Effector memory CD4-positive, alpha-beta T cell (primary cell): ENCODE data around the gene SRR.

ENCODE experiments used
- DNase-seq, 3 donors: peaks; one replicate each; pipeline ENCODE4 v3.0.0-alpha.2; 2020
- H3K27ac ChIP-seq: 2 replicates; pipeline ENCODE4 v1.7.0; 2013; ENCODE audit warnings: mild to moderate bottlenecking, low read length, moderate library complexity; ENCODE audit not compliant: insufficient read depth, poor library complexity, severe bottlenecking
- H3K27me3 ChIP-seq: replicated peaks from 2 replicates; pipeline ENCODE4 v1.7.0; 2013; ENCODE audit warnings: mild to moderate bottlenecking, low read length; ENCODE audit not compliant: insufficient read depth, control insufficient read depth, poor library complexity, severe bottlenecking
- H3K36me3 ChIP-seq: 2 replicates; pipeline ENCODE4 v1.7.0; 2013; ENCODE audit warnings: mild to moderate bottlenecking, low read length, moderate library complexity; ENCODE audit not compliant: control insufficient read depth, insufficient read depth
- H3K4me1 ChIP-seq: 2 replicates; pipeline ENCODE4 v1.7.0; 2013; ENCODE audit warnings: low read length, mild to moderate bottlenecking; ENCODE audit not compliant: control insufficient read depth, insufficient read depth, poor library complexity, severe bottlenecking
- H3K4me3 ChIP-seq: 2 replicates; pipeline ENCODE4 v1.7.0; 2013; ENCODE audit warnings: low read length, low read depth, mild to moderate bottlenecking; ENCODE audit not compliant: insufficient read depth, poor library complexity, severe bottlenecking
- H3K9me3 ChIP-seq: 2 replicates; pipeline ENCODE4 v1.7.0; 2013; ENCODE audit warnings: mild to moderate bottlenecking, low read length, moderate library complexity; ENCODE audit not compliant: control insufficient read depth

The SRR gene

GRCh38 chr17:2338315-2338657, 34.5 kb downstream of the SRR start:
- DNase-seq = no peak
- Histone ChIP-seq H3K27ac (peak overlapping the region; percentile 80), H3K36me3 (peaks cover 19% of the 10 kb centered on the region), H3K9me3 (no peaks in the 10 kb centered on the region), H3K4me1 (peaks cover 16% of the 10 kb centered on the region), H3K4me3 (peak overlapping the region; percentile 66), H3K27me3 (no peaks in the 10 kb centered on the region)

DNA sequence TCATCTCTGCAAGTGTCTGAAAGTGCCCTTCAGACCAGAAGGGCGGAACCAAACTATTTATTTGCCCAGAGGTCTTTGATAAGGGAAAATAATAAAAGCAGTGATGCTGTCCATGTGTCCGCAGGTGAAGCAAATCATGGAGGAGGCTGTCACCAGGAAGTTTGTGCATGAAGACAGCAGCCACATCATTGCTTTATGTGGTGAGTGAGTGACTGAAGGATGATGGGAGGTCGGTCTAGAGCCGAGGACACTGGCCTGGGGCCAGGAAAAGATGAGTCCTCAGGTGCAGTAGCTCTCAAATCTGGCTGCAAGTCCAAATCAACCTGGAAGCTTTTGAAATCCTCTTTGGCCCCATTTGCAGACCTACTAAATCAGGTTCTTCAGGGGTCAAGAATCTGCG, 39.7 kb downstream of the SRR start:
- Histone ChIP-seq H3K4me3 (no peak overlapping the region), H3K27me3 (no peaks in the 10 kb centered on the region), H3K36me3 (peaks cover 8% of the 10 kb centered on the region), H3K4me1 (peaks cover 3% of the 10 kb centered on the region), H3K27ac (no peak overlapping the region), H3K9me3 (no peaks in the 10 kb centered on the region)
- no peak for DNase-seq

GRCh38 chr17:2344528-2344927, 40.8 kb downstream of the SRR start:
- no peak overlapping the region for H3K4me3 ChIP-seq
- no peaks in the 10 kb centered on the region for H3K9me3 ChIP-seq
- H3K27me3 ChIP-seq = no peaks in the 10 kb centered on the region
- H3K4me1 ChIP-seq = no peaks in the 10 kb centered on the region
- no peak overlapping the region for H3K27ac ChIP-seq
- H3K36me3 ChIP-seq = peaks cover 8% of the 10 kb centered on the region
- no peak for DNase-seq

DNA sequence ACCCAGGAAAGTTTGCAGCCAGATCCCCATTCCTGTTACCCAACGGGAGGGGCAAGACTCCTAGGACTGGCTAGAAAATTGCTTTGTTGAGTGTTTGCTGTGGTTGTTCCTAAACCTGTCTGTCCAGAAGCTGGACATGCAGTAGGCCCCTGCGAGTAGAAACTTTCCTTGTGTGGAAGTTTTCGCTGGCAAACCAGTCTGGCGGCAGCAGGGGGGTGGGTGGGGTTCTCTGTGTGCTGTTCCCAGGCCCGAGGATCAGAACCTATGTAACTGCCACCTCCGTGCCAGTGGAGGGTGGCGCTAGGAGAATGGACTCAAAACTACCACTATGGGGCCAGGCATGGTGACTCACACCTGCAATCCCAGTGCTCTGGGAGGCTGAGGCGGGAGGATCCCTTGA, 42.7 kb downstream of the SRR start:
- Histone ChIP-seq H3K4me1 (no peaks in the 10 kb centered on the region), H3K9me3 (no peaks in the 10 kb centered on the region), H3K4me3 (no peak overlapping the region), H3K27ac (no peak overlapping the region), H3K36me3 (peaks cover 8% of the 10 kb centered on the region), H3K27me3 (no peaks in the 10 kb centered on the region)
- no peak for DNase-seq

DNA sequence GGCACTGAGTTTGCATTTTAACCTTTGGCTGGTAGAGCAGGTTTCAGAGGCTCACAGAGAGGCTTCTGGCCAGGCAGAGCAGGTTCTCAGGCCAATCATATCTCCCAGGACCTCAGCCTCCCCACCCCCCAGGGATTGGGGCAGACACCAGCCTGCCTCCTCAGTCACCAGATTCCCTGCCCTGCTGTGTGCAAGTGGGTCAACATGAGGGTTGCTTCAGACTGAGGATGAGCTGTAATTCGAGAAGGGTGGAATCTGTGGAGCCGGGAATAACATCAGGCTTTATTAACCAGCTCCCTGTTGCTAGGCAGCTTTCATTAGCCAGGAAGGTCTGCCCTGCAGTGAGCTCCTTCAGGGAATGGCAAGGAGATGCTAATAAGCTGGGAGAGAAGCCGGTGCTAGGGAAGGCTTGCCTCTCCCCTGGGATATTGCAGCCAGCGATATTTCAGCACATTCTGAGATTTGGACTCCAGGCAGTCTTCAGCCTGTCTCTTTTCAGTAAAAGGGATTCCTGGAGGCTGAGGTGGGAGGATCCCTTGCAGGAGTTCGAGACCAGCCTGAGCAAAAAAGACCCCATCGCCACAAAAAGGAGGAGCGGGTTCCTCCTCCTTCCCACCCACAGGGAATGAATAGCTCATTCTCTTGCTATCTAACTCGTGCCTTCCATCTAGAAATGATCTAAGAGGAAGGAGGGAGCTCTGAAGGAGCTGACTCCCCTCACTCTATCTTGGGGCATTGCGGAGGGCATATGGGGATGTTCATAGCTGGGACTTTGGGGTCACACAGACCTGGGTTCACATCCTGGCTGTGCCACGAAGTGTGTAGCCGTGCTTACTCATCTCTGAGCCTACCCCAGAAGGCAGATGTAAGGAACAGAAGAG, 44.3 kb downstream of the SRR start:
- Histone ChIP-seq H3K4me1 (peaks cover 2% of the 10 kb centered on the region), H3K27ac (no peak overlapping the region), H3K36me3 (peaks cover 8% of the 10 kb centered on the region), H3K27me3 (no peaks in the 10 kb centered on the region), H3K9me3 (no peaks in the 10 kb centered on the region), H3K4me3 (no peak overlapping the region)
- DNase-seq = no peak

DNA sequence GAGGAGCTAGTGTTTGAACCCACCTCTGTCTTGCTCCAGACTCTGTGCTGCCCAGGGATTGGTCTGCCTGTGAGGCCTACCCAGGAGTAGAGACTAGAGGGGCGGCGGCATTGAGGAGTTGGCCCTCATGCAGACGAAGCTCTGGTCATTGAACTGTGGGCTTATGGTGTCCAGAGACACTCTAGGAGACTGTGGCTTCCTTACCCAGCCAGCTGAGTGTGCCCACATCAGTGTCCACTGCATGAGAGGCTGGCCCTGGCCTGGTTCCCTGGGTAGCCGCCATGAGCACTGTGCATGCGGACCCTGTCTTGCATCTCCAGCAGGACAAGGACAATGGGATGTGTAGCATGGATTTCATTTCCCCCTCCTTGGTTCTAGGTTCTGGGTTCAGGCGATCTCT, 47.5 kb downstream of the SRR start:
- Histone ChIP-seq H3K27ac (no peak overlapping the region), H3K9me3 (no peaks in the 10 kb centered on the region), H3K4me3 (no peak overlapping the region), H3K27me3 (no peaks in the 10 kb centered on the region), H3K36me3 (peaks cover 2% of the 10 kb centered on the region), H3K4me1 (peaks cover 15% of the 10 kb centered on the region)
- DNase-seq = no peak

GRCh38 chr17:2354311-2354710, 50.6 kb downstream of the SRR start:
- no peaks in the 10 kb centered on the region for H3K36me3 ChIP-seq
- peaks cover 15% of the 10 kb centered on the region for H3K4me1 ChIP-seq
- H3K27ac ChIP-seq = no peak overlapping the region
- no peak for DNase-seq
- H3K27me3 ChIP-seq = no peaks in the 10 kb centered on the region
- no peaks in the 10 kb centered on the region for H3K9me3 ChIP-seq
- H3K4me3 ChIP-seq = no peak overlapping the region

DNA sequence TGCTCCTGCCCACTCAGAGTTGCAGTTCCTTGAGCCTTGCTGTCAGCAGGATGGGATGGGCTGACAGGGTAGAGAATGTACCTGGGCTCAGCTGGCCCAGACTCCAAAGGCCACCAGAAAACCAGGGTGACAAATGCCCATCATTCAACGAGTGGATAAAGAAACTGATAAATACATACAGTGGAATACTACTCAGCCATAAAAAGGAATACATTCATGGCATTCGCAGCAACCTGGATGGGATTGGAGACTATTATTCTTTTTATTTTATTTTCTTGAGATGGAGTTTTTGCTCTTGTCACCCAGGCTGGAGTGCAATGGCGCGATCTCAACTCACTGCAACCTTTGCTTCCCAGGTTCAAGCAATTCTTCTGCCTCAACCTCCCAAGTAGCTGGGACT, 53.5 kb downstream of the SRR start:
- no peak overlapping the region for H3K27ac ChIP-seq

GRCh38 chr17:2357931-2358434, 54.2 kb downstream of the SRR start:
- no peak for DNase-seq
- H3K27ac ChIP-seq = no peak overlapping the region

More for the DNA sequence above, 53.5 kb downstream of the SRR start:
- no peaks in the 10 kb centered on the region for H3K27me3 ChIP-seq
- H3K4me1 ChIP-seq = peaks cover 15% of the 10 kb centered on the region
- peaks cover 3% of the 10 kb centered on the region for H3K36me3 ChIP-seq
- no peak for DNase-seq
- H3K4me3 ChIP-seq = no peak overlapping the region
- H3K9me3 ChIP-seq = no peaks in the 10 kb centered on the region

GRCh38 chr17:2361010-2361760, 57.4 kb downstream of the SRR start:
- H3K27me3 ChIP-seq = no peaks in the 10 kb centered on the region
- no peaks in the 10 kb centered on the region for H3K9me3 ChIP-seq
- H3K36me3 ChIP-seq = peaks cover 34% of the 10 kb centered on the region
- H3K27ac ChIP-seq = no peak overlapping the region
- no peak overlapping the region for H3K4me3 ChIP-seq
- DNase-seq = no peak
- no peaks in the 10 kb centered on the region for H3K4me1 ChIP-seq

More at GRCh38 chr17:2357931-2358434, 54.2 kb downstream of the SRR start:
- Histone ChIP-seq H3K9me3 (no peaks in the 10 kb centered on the region), H3K27me3 (no peaks in the 10 kb centered on the region), H3K36me3 (peaks cover 9% of the 10 kb centered on the region), H3K4me3 (no peak overlapping the region), H3K4me1 (peaks cover 13% of the 10 kb centered on the region)
